Right lobe of liver (tissue), 4 donors: Measurements from ENCODE around the gene TCF12.

Source experiments
- POLR2A ChIP-seq: fragments of 450-650 bp; IDR thresholded peaks from one replicate; pipeline ENCODE4 v1.6.1; 2017; ENCODE audit warnings: antibody characterized with exemption, mild to moderate bottlenecking
- TF ChIP-seq, protein P1 (sequence below), 4 donors: fragments of 200-600 bp in 3 of 4; fragments of 450-650 bp in 1 of 4; IDR thresholded peaks; one replicate each; pipeline versions ENCODE4 v1.5.1 to v1.8.0; 2016 to 2022; ENCODE audit warnings: antibody characterized with exemption in 4 of 4, mild to moderate bottlenecking in 2 of 4
- donor health status: DM: no; HTN: no; CAD: no.
- donor health status: DM: no; HTN: no; CAD: no.
- donor health status: DM: no; HTN: yes; CAD: no.

DNA sequence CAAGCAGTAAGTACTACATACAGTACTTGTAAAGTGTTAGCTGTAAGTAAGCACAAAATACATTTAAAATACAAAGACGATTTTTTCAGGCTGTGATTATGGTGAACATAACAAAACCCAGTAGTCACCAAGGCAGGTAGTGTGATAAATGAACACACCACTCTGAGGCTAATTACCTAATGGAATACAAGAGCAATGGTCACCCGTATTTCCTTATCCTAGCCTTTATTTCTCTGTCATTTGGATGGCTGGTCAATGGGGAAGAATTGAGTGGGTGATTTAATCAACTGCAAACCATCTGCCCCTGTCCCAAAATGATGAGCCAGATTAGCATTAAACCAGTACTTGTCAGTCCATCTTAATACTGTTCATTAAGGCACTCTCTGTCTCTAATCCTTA is 368.7 kb downstream of the TCF12 start:
- TF ChIP-seq, protein P1, sequence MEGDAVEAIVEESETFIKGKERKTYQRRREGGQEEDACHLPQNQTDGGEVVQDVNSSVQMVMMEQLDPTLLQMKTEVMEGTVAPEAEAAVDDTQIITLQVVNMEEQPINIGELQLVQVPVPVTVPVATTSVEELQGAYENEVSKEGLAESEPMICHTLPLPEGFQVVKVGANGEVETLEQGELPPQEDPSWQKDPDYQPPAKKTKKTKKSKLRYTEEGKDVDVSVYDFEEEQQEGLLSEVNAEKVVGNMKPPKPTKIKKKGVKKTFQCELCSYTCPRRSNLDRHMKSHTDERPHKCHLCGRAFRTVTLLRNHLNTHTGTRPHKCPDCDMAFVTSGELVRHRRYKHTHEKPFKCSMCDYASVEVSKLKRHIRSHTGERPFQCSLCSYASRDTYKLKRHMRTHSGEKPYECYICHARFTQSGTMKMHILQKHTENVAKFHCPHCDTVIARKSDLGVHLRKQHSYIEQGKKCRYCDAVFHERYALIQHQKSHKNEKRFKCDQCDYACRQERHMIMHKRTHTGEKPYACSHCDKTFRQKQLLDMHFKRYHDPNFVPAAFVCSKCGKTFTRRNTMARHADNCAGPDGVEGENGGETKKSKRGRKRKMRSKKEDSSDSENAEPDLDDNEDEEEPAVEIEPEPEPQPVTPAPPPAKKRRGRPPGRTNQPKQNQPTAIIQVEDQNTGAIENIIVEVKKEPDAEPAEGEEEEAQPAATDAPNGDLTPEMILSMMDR (IDR thresholded peaks at IDR 0.05) = no peak
- TF ChIP-seq POLR2A = no peak
